ENCODE data around the gene GPRC5A. TPM values are rescaled to one million over a fixed set of nuclear protein-coding genes. Genes with fewer than 3 reads are reported as not detected.

GPRC5A gene
- total and polyA plus RNA-seq, 8 donors = 9.6 to 1,562 (median 18.4) TPM

DNA sequence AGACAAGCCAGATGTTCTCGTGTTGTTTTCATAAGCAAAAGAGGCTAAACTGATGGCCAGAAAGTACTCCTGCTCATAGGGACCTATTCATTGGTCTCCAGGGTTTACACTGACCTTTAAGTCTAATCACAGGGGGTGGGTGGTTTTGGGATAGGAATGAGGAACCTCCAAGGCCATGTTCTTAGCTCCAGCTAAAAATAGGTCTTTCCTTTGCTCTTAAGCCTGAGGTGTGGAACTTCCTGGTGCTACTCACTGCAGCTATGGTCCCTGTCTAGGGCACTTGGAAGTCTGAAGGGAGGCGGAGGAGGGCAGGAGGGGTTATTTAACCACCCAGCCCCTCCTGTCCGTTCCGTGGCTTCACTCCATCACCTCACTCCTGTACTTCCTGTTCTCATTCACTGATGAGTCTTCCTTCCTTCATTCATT lies 18.6 kb downstream of the GPRC5A start:
- TF ChIP-seq, protein P1, sequence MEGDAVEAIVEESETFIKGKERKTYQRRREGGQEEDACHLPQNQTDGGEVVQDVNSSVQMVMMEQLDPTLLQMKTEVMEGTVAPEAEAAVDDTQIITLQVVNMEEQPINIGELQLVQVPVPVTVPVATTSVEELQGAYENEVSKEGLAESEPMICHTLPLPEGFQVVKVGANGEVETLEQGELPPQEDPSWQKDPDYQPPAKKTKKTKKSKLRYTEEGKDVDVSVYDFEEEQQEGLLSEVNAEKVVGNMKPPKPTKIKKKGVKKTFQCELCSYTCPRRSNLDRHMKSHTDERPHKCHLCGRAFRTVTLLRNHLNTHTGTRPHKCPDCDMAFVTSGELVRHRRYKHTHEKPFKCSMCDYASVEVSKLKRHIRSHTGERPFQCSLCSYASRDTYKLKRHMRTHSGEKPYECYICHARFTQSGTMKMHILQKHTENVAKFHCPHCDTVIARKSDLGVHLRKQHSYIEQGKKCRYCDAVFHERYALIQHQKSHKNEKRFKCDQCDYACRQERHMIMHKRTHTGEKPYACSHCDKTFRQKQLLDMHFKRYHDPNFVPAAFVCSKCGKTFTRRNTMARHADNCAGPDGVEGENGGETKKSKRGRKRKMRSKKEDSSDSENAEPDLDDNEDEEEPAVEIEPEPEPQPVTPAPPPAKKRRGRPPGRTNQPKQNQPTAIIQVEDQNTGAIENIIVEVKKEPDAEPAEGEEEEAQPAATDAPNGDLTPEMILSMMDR (IDR thresholded peaks at IDR 0.05) = no peak
- H3K4me3 ChIP-seq = no peak overlapping the region
- peak overlapping the region in 1 of 2 donors; percentile 13 for H3K27ac ChIP-seq
- ATAC-seq = peak; percentile 55
- H3K4me1 ChIP-seq = peaks cover 15 to 17% of the 10 kb centered on the region in 2 donors
- H3K36me3 ChIP-seq = no peaks in the 10 kb centered on the region
- DNase-seq = no peak
- H3K9me3 ChIP-seq = no peaks in the 10 kb centered on the region
- intact Hi-C loops (cut with DNase I) = loop anchor here in 1 of 2 donors (10.0 kb wide), 1 partner anchor 315 kb away; no protein-coding TSS in a partner anchor
- H3K27me3 ChIP-seq = no peaks in the 10 kb centered on the region

DNA sequence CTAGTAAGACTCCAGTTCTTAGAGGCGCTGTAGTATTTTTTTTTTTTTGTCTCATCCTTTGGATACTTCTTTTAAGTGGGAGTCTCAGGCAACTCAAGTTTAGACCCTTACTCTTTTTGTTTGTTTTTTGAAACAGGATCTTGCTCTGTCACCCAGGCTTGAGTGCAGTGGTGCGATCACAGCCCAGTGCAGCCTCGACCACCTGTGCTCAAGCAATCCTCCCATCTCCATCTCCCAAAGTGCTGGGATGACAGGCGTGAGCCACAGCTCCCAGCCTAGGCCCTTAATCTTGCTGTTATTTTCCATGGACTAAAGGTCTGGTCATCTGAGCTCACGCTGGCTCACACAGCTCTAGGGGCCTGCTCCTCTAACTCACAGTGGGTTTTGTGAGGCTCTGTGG lies 21.3 kb downstream of the GPRC5A start:
- Histone ChIP-seq H3K9me3 (no peaks in the 10 kb centered on the region), H3K27me3 (no peaks in the 10 kb centered on the region), H3K4me1 (peaks cover 22 to 28% of the 10 kb centered on the region in 2 donors), H3K27ac (no peak overlapping the region), H3K36me3 (no peaks in the 10 kb centered on the region), H3K4me3 (no peak overlapping the region)
- intact Hi-C loops (cut with DNase I) = loop anchor here in 1 of 2 donors (10.0 kb wide), 1 partner anchor 312 kb away; no protein-coding TSS in a partner anchor
- no peak for DNase-seq
- no peak for ATAC-seq
- TF ChIP-seq, protein P1 (IDR thresholded peaks at IDR 0.05) = no peak

DNA sequence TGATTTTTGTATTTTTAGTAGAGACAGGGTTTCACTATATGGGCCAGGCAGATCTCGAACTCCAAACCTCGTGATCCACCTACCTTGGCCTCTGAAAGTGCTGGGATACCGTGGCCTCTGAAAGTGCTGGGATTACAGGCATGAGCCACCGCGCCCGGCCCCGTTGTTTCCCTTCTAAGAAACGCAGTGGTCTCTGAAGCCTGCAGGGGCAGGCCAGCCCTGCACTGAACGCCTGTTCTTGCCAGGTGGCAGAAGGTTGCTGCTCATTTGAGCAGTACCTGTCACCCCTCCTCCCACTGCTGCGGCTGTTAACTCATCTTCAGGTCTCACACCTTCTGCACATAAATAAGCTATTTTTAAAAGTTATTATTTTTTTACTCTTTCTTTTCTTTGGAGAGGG lies 24.3 kb downstream of the GPRC5A start:
- no peak for DNase-seq
- H3K9me3 ChIP-seq = no peaks in the 10 kb centered on the region
- TF ChIP-seq, protein P1 (IDR thresholded peaks at IDR 0.05) = no peak
- intact Hi-C loops (cut with DNase I) = loop anchor here in 1 of 2 donors (5.0 to 10.0 kb wide), 2 partner anchors 67 to 309 kb away; no protein-coding TSS in a partner anchor
- no peaks in the 10 kb centered on the region for H3K36me3 ChIP-seq
- no peak overlapping the region for H3K4me3 ChIP-seq
- H3K27ac ChIP-seq = no peak overlapping the region
- peak; percentile 3 for ATAC-seq
- peaks cover 7 to 13% of the 10 kb centered on the region in 2 donors for H3K4me1 ChIP-seq
- H3K27me3 ChIP-seq = no peaks in the 10 kb centered on the region

DNA sequence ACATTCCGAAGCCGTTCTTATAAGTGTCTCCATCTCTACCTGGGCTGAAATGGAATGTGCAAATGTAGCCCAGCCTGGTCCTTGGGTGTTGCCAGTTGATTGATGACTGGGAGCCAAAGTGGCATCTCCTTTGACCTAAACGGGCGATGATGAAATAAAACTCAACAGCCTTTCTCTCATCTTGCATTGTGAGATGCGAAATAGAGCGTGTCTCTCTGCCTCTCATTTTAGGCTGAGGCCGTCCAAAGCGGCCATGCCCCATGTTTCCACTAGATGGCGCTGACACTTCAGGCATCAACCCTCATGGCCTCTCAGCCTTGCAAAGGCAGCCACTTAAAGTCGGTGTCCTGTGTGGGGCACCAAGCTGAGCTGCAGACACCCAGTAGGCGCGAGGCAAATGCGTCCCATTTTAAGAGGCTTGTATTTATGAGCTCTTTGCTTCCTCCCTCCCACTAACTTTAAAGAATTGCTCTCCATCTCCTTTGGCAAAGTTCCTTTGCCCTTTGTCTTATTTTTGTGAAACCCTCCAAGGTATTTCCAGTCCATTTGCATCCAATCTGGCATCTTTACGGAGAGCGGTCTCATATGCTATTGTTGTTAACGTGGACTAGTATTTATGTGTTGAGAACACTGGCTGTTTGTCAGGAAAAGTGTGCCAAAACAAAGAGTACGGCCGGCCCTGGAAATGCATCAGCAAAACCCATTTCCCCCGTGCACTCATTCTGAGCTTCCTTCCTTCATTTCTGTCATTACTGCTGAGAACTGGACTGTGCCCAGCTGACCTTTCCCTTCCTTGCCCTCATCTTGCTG lies 25.0 kb downstream of the GPRC5A start:
- Histone ChIP-seq H3K4me1 (peaks cover 7 to 11% of the 10 kb centered on the region in 2 donors), H3K4me3 (no peak overlapping the region), H3K27ac (peak overlapping the region; percentile 14 to 23), H3K27me3 (no peaks in the 10 kb centered on the region), H3K36me3 (no peaks in the 10 kb centered on the region), H3K9me3 (no peaks in the 10 kb centered on the region)
- DNase-seq (peak; percentile 76 to 91 (median 86)), ATAC-seq (peak; percentile 83)
- intact Hi-C loops (cut with DNase I) = loop anchor here in 1 of 2 donors (5.0 to 10.0 kb wide), 2 partner anchors 66 to 308 kb away; no protein-coding TSS in a partner anchor
- TF ChIP-seq, protein P1 (IDR thresholded peaks at IDR 0.05) = peak; percentile 95 to 98

DNA sequence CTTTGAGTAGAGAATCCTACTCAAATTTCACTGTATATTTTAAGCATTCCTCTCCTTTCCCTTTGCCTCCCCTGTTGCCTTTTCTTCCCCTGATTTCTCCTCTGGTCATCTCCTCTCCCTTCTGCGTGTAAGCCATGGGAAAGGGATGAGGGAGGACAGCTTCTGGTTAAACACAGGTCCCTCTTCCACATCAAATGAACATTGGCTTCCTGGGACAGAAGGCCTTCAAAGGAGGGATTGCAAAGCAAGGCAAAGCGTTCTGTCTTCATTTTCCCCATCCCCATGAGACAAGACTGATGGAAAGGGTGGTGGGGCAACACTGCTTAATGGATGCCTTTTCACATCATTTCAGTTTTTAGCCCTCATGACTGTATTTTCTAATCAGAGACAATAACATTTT lies 26.2 kb downstream of the GPRC5A start:
- no peak overlapping the region for H3K27ac ChIP-seq
- H3K9me3 ChIP-seq = no peaks in the 10 kb centered on the region
- H3K4me3 ChIP-seq = no peak overlapping the region
- intact Hi-C loops (cut with DNase I) = loop anchor here in 1 of 2 donors (5.0 to 10.0 kb wide), 2 partner anchors 65 to 307 kb away; no protein-coding TSS in a partner anchor
- H3K36me3 ChIP-seq = no peaks in the 10 kb centered on the region
- DNase-seq = no peak
- TF ChIP-seq, protein P1 (IDR thresholded peaks at IDR 0.05) = no peak
- H3K4me1 ChIP-seq = peaks cover 7 to 11% of the 10 kb centered on the region in 2 donors
- ATAC-seq = no peak
- H3K27me3 ChIP-seq = no peaks in the 10 kb centered on the region
